A673 (cell line): ENCODE measurements around the gene TTI1.

Source experiments
- EZH2 ChIP-seq: fragments of 200-600 bp; sonication (generic); IDR thresholded peaks from 2 replicates; pipeline ENCODE4 v1.6.1; 2017; ENCODE audit warnings: borderline replicate concordance, low read depth, mild to moderate bottlenecking, mixed read lengths, antibody characterized with exemption, low read length; ENCODE audit not compliant: poor library complexity, severe bottlenecking
- TF ChIP-seq, protein P1 (sequence below): fragments of 300-800, 200-600 bp; sonication (generic); conservative IDR thresholded peaks from 2 replicates; pipeline ENCODE4 v1.5.1; 2017; ENCODE audit warnings: low read depth, mild to moderate bottlenecking, antibody characterized with exemption, low read length, moderate library complexity, mixed read lengths

DNA sequence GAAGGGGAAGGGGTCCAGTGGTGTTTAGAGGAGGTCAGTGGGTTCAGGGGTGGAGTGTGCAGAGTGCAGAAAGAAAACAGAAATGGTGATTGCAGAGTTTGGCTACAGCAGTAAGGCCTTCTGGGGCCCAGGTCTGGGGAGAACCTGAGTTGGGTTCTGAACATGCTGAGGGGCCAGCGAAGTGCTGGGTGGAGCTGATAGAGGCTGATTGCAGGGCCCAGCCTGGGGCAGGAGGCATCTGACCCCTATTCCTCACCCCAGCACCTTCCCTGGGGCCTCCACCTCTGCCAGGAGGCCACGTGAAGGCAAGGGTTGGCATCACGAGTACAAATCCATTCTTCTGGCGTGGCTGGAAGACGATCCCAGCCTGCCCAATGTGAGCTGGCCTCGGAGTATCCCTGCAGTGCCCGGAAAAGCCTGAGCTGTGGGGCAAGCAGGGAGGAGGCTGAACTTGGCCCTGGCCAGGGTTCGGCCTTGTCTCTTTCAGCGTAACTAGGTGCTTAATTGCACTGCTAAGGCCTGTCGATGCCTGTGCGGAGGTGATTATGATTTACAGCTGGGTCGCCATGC, 95.0 kb downstream of the TTI1 start:
- TF ChIP-seq, protein P1, sequence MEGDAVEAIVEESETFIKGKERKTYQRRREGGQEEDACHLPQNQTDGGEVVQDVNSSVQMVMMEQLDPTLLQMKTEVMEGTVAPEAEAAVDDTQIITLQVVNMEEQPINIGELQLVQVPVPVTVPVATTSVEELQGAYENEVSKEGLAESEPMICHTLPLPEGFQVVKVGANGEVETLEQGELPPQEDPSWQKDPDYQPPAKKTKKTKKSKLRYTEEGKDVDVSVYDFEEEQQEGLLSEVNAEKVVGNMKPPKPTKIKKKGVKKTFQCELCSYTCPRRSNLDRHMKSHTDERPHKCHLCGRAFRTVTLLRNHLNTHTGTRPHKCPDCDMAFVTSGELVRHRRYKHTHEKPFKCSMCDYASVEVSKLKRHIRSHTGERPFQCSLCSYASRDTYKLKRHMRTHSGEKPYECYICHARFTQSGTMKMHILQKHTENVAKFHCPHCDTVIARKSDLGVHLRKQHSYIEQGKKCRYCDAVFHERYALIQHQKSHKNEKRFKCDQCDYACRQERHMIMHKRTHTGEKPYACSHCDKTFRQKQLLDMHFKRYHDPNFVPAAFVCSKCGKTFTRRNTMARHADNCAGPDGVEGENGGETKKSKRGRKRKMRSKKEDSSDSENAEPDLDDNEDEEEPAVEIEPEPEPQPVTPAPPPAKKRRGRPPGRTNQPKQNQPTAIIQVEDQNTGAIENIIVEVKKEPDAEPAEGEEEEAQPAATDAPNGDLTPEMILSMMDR: no peak
- TF ChIP-seq EZH2: no peak
